Measurements from ENCODE around the gene FGF12.
"Not testable (repeated sequence)": the region's sequence is repeated elsewhere in the genome, so short reads cannot be mapped to it uniquely, and the experiment has no call there.

The FGF12 gene

DNA sequence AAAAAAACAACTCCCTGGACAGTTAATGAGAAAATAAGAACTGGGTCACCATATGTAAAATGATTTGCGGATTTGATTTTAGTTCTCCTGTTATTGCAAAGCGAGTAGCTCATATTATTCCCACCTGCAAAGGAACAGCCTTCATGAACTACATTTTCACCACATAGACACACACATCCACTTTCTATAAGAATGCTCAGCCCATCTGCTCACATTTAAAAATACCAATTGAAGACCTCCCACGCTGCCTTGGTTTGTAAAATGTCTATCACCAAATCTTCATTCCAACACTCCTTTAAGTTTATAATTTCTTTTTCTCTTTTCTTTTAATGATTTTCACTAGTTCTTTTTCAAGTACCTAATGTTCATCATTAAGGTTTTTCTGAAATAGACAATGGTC is 148.6 kb downstream of the FGF12 start:
- no peaks in the 10 kb centered on the region for H3K4me1 ChIP-seq (ENCODE audit: insufficient read depth, low read length)
- H3K9ac ChIP-seq (ENCODE audit: low read depth, low read length): no peak overlapping the region
- 97% methylated on average over 3 of the region's 3 CpGs for WGBS
- H3K4me3 ChIP-seq (ENCODE audit: low read length): no peak overlapping the region
- no peaks in the 10 kb centered on the region for H3K27me3 ChIP-seq (ENCODE audit: insufficient read depth, low read length)
- H3K36me3 ChIP-seq (ENCODE audit: insufficient read depth, low read length): no peaks in the 10 kb centered on the region
- H3K9me3 ChIP-seq (ENCODE audit: insufficient read depth, low read depth, low read length): no peaks in the 10 kb centered on the region
- no peak overlapping the region for H3K27ac ChIP-seq (ENCODE audit: low read depth, low read length)

DNA sequence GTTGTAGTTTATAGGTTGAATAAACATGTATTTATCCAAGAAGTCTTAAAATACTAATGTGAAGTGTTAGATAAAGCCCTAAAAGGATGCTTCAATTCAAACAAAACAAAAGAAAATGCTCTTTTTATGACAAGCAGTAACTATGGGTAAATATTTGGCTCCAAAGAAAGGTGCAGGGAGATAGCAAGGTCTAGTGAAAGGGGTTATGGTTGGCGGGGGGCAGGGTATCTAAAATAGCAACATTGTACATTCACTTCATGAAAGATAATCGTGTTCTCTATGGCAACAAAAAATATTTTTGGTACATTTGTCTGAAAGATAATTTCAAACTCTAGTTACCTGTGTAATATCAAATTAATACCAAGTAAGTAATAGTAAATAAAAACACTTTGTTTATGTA is 149.5 kb downstream of the FGF12 start:
- no peak overlapping the region for H3K27ac ChIP-seq (ENCODE audit: low read depth, low read length)
- no peaks in the 10 kb centered on the region for H3K4me1 ChIP-seq (ENCODE audit: insufficient read depth, low read length)
- WGBS: no CpG with 5 or more reads among the region's 2 CpGs
- H3K9ac ChIP-seq (ENCODE audit: low read depth, low read length): no peak overlapping the region
- no peaks in the 10 kb centered on the region for H3K36me3 ChIP-seq (ENCODE audit: insufficient read depth, low read length)
- no peaks in the 10 kb centered on the region for H3K9me3 ChIP-seq (ENCODE audit: insufficient read depth, low read depth, low read length)
- H3K4me3 ChIP-seq (ENCODE audit: low read length): no peak overlapping the region
- no peaks in the 10 kb centered on the region for H3K27me3 ChIP-seq (ENCODE audit: insufficient read depth, low read length)

DNA sequence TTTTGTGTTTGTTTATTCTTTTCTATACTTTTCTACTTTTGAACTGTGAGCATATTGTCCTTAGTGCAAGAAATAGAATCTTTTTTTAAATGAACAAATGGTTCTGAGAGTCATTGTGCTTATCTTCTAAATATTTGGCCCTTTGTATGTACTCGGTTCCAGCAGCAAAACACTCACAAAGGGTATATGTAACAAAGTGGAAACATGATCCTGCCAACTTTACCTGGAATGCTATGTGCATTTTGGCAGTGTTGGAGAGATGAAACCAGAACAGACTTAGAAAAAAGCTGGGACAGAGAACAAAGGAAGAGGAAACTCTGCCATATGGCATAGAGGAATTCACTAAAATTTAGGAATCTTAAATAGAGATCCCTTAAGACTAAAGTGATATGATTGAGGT is 150.1 kb downstream of the FGF12 start:
- no peaks in the 10 kb centered on the region for H3K27me3 ChIP-seq (ENCODE audit: insufficient read depth, low read length)
- no peaks in the 10 kb centered on the region for H3K36me3 ChIP-seq (ENCODE audit: insufficient read depth, low read length)
- no peaks in the 10 kb centered on the region for H3K9me3 ChIP-seq (ENCODE audit: insufficient read depth, low read depth, low read length)
- WGBS: 86% methylated on average over 1 of the region's 1 CpG
- H3K4me3 ChIP-seq (ENCODE audit: low read length): no peak overlapping the region
- H3K4me1 ChIP-seq (ENCODE audit: insufficient read depth, low read length): no peaks in the 10 kb centered on the region
- no peak overlapping the region for H3K27ac ChIP-seq (ENCODE audit: low read depth, low read length)
- H3K9ac ChIP-seq (ENCODE audit: low read depth, low read length): no peak overlapping the region

DNA sequence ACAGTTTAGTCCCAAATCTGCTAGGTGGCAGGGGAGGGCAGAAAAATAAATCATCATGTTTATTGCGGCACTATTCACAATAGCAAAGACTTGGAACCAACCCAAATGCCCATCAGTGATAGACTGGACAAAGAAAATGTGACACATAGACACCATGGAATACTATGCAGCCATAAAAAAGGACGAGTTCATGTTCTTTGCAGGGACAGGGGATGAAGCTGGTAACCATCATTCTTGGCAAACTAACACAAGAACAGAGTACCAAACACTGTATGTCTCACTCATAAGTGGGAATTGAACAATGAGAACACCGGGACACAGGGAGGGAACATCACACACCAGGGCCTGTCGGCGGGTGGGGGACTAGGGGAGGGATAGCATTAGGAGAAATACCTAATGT is 150.6 kb downstream of the FGF12 start:
- not testable (repeated sequence) for H3K4me1 ChIP-seq (ENCODE audit: insufficient read depth, low read length); H3K27ac ChIP-seq (ENCODE audit: low read depth, low read length); H3K9me3 ChIP-seq (ENCODE audit: insufficient read depth, low read depth, low read length); H3K4me3 ChIP-seq (ENCODE audit: low read length); H3K36me3 ChIP-seq (ENCODE audit: insufficient read depth, low read length); H3K9ac ChIP-seq (ENCODE audit: low read depth, low read length); H3K27me3 ChIP-seq (ENCODE audit: insufficient read depth, low read length)
- 97% methylated on average over 5 of the region's 5 CpGs for WGBS

- H3K4me3 ChIP-seq (ENCODE audit: low read length): no peak overlapping the region
- no peak overlapping the region for H3K27ac ChIP-seq (ENCODE audit: low read depth, low read length)
- H3K9ac ChIP-seq (ENCODE audit: low read depth, low read length): no peak overlapping the region
- no peaks in the 10 kb centered on the region for H3K4me1 ChIP-seq (ENCODE audit: insufficient read depth, low read length)
- H3K36me3 ChIP-seq (ENCODE audit: insufficient read depth, low read length): no peaks in the 10 kb centered on the region
- 90% methylated on average over 1 of the region's 3 CpGs for WGBS
- no peaks in the 10 kb centered on the region; the same call in 1 of the 2 replicates for H3K27me3 ChIP-seq (ENCODE audit: insufficient read depth, low read length)
- no peaks in the 10 kb centered on the region for H3K9me3 ChIP-seq (ENCODE audit: insufficient read depth, low read depth, low read length)
Measured at GRCh38 chr3:192575879-192576506, 151.3 kb downstream of the FGF12 start.

GRCh38 chr3:192573240-192573639 is 154.1 kb downstream of the FGF12 start:
- no peaks in the 10 kb centered on the region; the same call in 1 of the 2 replicates for H3K27me3 ChIP-seq (ENCODE audit: insufficient read depth, low read length)
- no peak overlapping the region for H3K27ac ChIP-seq (ENCODE audit: low read depth, low read length)
- H3K9me3 ChIP-seq (ENCODE audit: insufficient read depth, low read depth, low read length): no peaks in the 10 kb centered on the region
- 91% methylated on average over 2 of the region's 2 CpGs for WGBS
- H3K4me1 ChIP-seq (ENCODE audit: insufficient read depth, low read length): no peaks in the 10 kb centered on the region
- no peak overlapping the region for H3K9ac ChIP-seq (ENCODE audit: low read depth, low read length)
- no peak overlapping the region for H3K4me3 ChIP-seq (ENCODE audit: low read length)
- H3K36me3 ChIP-seq (ENCODE audit: insufficient read depth, low read length): no peaks in the 10 kb centered on the region

DNA sequence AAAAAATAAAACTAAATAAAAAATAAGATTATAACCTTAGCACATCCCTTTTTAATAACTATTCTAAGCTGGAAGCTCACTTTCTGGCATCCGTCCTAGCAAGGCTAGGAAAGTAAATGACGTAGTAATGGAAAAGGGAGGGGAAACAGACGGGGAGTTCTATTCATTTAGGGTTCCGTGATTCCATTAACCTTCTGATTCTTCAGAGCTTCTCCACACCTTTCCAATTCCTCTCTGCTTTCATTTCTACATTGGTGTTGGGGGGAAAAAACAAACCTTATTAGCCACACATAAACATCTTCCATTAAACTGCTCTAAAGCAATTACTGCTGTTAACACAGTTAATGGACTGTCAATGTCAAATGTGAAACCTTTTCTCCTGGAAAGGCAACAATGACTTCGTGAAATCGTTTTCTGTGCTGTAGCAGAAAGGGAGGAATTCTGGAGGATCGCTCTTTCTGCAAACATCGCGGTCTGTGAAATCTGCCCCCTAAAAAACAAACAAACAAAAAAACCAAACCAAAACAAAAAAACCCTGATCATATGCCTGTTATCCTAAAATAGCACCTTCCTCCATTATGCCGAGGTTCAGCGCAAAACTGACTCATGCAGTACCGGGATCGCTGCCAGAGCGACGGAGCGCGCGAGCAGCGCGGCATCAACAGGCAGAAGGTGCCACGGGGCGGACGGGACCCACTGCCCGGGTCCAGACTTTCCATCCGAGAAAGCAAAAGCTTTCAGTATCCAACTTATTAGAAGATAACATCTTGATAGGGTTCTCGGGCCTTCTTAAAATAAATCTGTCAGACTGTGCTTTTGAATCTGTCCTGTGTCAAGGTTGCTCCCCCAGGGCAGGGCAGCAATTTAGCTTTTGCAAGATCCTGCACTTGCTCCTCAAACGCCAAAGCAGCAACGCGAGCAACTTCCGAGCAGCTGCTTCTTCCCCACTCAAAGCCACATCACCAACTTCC is 156.2 kb downstream of the FGF12 start:
- Histone ChIP-seq H3K36me3 (ENCODE audit: insufficient read depth, low read length) (no peaks in the 10 kb centered on the region), H3K9ac (ENCODE audit: low read depth, low read length) (no peak overlapping the region), H3K4me1 (ENCODE audit: insufficient read depth, low read length) (no peaks in the 10 kb centered on the region), H3K4me3 (ENCODE audit: low read length) (no peak overlapping the region), H3K27ac (ENCODE audit: low read depth, low read length) (no peak overlapping the region), H3K27me3 (ENCODE audit: insufficient read depth, low read length) (no peaks in the 10 kb centered on the region; the same call in 1 of the 2 replicates), H3K9me3 (ENCODE audit: insufficient read depth, low read depth, low read length) (no peaks in the 10 kb centered on the region)
- WGBS: 95% methylated on average over 29 of the region's 30 CpGs

DNA sequence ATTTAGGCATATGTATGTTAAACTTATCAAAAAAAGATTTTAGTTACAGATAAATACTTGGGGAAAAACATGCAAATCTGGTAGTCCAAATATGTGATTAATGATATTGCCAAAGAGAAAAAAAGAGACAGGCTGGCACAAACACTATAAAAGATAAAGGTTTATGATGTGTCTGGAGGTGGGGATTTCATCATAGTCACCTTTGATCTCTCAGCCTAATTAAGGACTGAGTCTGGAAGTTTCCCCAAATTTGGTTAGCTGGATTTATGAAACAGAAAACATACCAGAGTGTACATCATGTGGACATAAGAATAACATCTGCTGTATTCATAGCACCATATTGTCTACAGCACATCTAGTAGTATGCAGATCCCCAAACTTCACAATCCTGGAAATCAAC is 157.0 kb downstream of the FGF12 start:
- H3K36me3 ChIP-seq (ENCODE audit: insufficient read depth, low read length): no peaks in the 10 kb centered on the region
- no peak overlapping the region for H3K4me3 ChIP-seq (ENCODE audit: low read length)

DNA sequence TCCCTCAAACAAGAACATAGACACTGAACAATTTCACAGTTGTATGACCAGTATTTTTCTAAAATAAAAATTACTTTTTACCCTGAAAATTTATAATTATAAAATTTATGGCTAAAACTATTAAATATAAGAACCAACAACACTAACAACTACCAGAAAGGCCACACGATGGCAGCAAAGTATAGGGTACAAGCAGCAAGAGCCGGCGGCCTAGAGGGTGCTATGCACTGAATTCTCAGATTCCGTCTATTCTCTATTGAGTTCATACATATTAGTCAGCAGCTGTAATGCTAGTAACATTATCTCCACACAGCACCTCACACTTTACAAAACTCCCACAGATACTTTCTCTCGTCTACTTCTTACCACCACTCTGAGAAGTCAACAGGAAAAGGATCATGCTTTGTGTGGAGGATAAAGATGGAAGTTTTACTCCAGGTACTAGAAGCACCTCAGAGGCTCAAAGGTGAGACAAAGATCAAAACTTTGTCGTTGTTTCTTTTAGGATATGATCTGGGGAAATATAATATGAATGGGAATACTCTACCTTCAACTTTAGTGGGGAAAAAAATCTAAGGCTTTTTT is 160.5 kb downstream of the FGF12 start:
- Histone ChIP-seq H3K36me3 (ENCODE audit: insufficient read depth, low read length) (no peaks in the 10 kb centered on the region), H3K4me3 (ENCODE audit: low read length) (no peak overlapping the region)
- WGBS: 25% methylated on average over 5 of the region's 6 CpGs

More for the DNA sequence above, 157.0 kb downstream of the FGF12 start:
- Histone ChIP-seq H3K4me1 (ENCODE audit: insufficient read depth, low read length) (no peaks in the 10 kb centered on the region), H3K27me3 (ENCODE audit: insufficient read depth, low read length) (no peaks in the 10 kb centered on the region; the same call in 1 of the 2 replicates), H3K27ac (ENCODE audit: low read depth, low read length) (no peak overlapping the region), H3K9me3 (ENCODE audit: insufficient read depth, low read depth, low read length) (no peaks in the 10 kb centered on the region), H3K9ac (ENCODE audit: low read depth, low read length) (no peak overlapping the region)

GRCh38 chr3:192564611-192565010 is 162.7 kb downstream of the FGF12 start:
- Histone ChIP-seq H3K27ac (ENCODE audit: low read depth, low read length) (no peak overlapping the region), H3K36me3 (ENCODE audit: insufficient read depth, low read length) (no peaks in the 10 kb centered on the region)

More for the DNA sequence above, 160.5 kb downstream of the FGF12 start:
- no peaks in the 10 kb centered on the region; the same call in 1 of the 2 replicates for H3K27me3 ChIP-seq (ENCODE audit: insufficient read depth, low read length)
- H3K9me3 ChIP-seq (ENCODE audit: insufficient read depth, low read depth, low read length): no peaks in the 10 kb centered on the region
- H3K27ac ChIP-seq (ENCODE audit: low read depth, low read length): no peak overlapping the region
- no peak overlapping the region for H3K9ac ChIP-seq (ENCODE audit: low read depth, low read length)
- no peaks in the 10 kb centered on the region for H3K4me1 ChIP-seq (ENCODE audit: insufficient read depth, low read length)

GRCh38 chr3:192563417-192563816 is 163.9 kb downstream of the FGF12 start:
- Histone ChIP-seq H3K9me3 (ENCODE audit: insufficient read depth, low read depth, low read length) (no peaks in the 10 kb centered on the region), H3K4me3 (ENCODE audit: low read length) (no peak overlapping the region), H3K27ac (ENCODE audit: low read depth, low read length) (no peak overlapping the region), H3K9ac (ENCODE audit: low read depth, low read length) (no peak overlapping the region), H3K27me3 (ENCODE audit: insufficient read depth, low read length) (no peaks in the 10 kb centered on the region), H3K4me1 (ENCODE audit: insufficient read depth, low read length) (no peaks in the 10 kb centered on the region), H3K36me3 (ENCODE audit: insufficient read depth, low read length) (no peaks in the 10 kb centered on the region)

More at GRCh38 chr3:192564611-192565010, 162.7 kb downstream of the FGF12 start:
- Histone ChIP-seq H3K27me3 (ENCODE audit: insufficient read depth, low read length) (no peaks in the 10 kb centered on the region), H3K4me3 (ENCODE audit: low read length) (no peak overlapping the region), H3K9me3 (ENCODE audit: insufficient read depth, low read depth, low read length) (no peaks in the 10 kb centered on the region), H3K4me1 (ENCODE audit: insufficient read depth, low read length) (no peaks in the 10 kb centered on the region), H3K9ac (ENCODE audit: low read depth, low read length) (no peak overlapping the region)
